Natural killer cell treated with Interleukin-12 subunit alpha and Interleukin-12 subunit beta and Interleukin-15 and Interleukin-18, amount 100 ng/mL, for 72 hours (primary cell): Measurements from ENCODE around the gene KAT2A. TPM values are rescaled to one million over a fixed set of nuclear protein-coding genes. Genes with fewer than 3 reads are reported as not detected.

Source experiments
- ATAC-seq, 2 donors: fragments of 150-1000 bp; cut with Tn5 transposase in 1 of 2; sonication (Bioruptor Pico), chemical (Tn5 transposase) in 1 of 2; 2 replicates each; pipeline ENCODE4 v1.10.0; 2021
- DNase-seq: peaks from one replicate; pipeline ENCODE4 v3.0.0; 2022; ENCODE audit warnings: low spot score
- H3K27ac Mint-ChIP-seq, 2 donors: 1 replicate in 1 of 2; 2 replicates in 1 of 2; pipeline ENCODE4 v1.8.0; 2022; ENCODE audit warnings: mixed read lengths in 2 of 2, mild to moderate bottlenecking in 1 of 2, moderate library complexity in 1 of 2
- H3K27me3 Mint-ChIP-seq, 2 donors: 1 replicate in 1 of 2; 2 replicates in 1 of 2; pipeline ENCODE4 v1.8.0; 2022; ENCODE audit warnings: mixed read lengths in 2 of 2
- H3K36me3 Mint-ChIP-seq: one replicate; pipeline ENCODE4 v1.8.0; 2022; ENCODE audit warnings: mixed read lengths
- H3K4me1 Mint-ChIP-seq, 2 donors: 1 replicate in 1 of 2; 2 replicates in 1 of 2; pipeline ENCODE4 v1.8.0; 2022; ENCODE audit warnings: low read depth in 2 of 2, mixed read lengths in 2 of 2, mild to moderate bottlenecking in 1 of 2
- H3K4me3 Mint-ChIP-seq: one replicate; pipeline ENCODE4 v1.8.0; 2022; ENCODE audit warnings: mixed read lengths
- H3K9me3 Mint-ChIP-seq: 2 replicates; pipeline ENCODE4 v1.8.0; 2022; ENCODE audit warnings: mixed read lengths
- total RNA-seq, 2 donors: library from RNA; stranded (reverse); gene quantifications; one replicate each; pipeline ENCODE4 v1.2.3, GENCODE V29; 2022

KAT2A gene
- total RNA-seq, 2 donors from 2014 or later: 16.5 to 56.5 TPM

DNA sequence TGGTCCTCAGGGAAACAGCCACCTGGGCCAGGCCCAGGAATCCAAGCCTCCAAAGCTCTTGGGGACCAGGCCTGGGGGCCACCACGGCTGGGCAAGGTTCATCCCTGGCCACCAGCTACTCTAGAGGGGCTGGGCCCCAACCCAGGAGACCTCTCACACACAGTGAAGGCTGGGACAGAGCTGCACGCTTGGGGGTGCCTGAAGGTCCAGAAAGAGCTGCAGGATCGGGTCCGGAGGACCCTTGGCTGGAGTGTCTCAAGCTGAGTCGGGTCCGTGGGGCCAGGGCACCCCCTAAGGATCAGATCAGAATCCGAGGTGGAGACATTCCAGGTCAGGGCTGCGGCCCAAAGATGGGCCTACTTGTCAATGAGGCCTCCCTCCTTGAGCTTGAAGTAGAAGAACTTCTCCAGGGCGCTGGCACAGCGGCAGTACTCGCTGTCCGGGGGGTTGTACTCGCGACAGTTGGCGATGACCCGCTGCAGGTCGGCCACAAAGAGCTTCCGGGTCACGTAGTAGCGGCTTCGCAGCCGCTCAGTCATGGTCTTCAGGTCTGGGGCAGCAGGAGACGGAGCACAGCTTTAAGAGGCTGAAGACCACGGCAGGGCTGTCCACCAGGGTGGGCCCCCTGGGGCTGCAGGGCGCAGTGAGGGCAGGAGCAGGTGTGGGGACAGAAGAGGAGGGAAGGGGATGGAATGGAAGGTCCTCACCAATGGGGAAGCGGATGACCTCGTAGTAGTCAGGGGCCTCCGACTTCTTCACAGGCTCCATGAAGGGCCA lies 7.7 kb downstream of the KAT2A start:
- Mint-ChIP-seq H3K27me3 (no peaks in the 10 kb centered on the region), H3K4me1 (peaks cover 23 to 32% of the 10 kb centered on the region in 2 donors), H3K36me3 (no peaks in the 10 kb centered on the region), H3K4me3 (no peak overlapping the region), H3K27ac (peak overlapping the region; percentile 94 to 96), H3K9me3 (no peaks in the 10 kb centered on the region)
- DNase-seq (no peak), ATAC-seq (no peak)

GRCh38 chr17:42112552-42113176 lies 8.5 kb downstream of the KAT2A start, which contains the start of gene DHX58:
DHX58 (minus strand) TSS chr17:42112714; CDS start chr17:42111892, 822 bp downstream.
- DNase-seq (peak; percentile 89), ATAC-seq (peak; percentile 86 to 87)
- H3K4me3 Mint-ChIP-seq: peak within 1 kb of the TSS; percentile 82
- H3K27me3 Mint-ChIP-seq: no peaks in the 10 kb centered on the region
- no peaks in the 10 kb centered on the region for H3K36me3 Mint-ChIP-seq
- H3K9me3 Mint-ChIP-seq: no peaks in the 10 kb centered on the region
- H3K4me1 Mint-ChIP-seq: peaks cover 31% of the 10 kb centered on the region in 2 donors
- H3K27ac Mint-ChIP-seq: peak within 1 kb of the TSS; percentile 94 to 96

GRCh38 chr17:42111871-42112551 lies 9.2 kb downstream of the KAT2A start:
- H3K36me3 Mint-ChIP-seq: no peaks in the 10 kb centered on the region
- H3K4me1 Mint-ChIP-seq: peaks cover 29 to 32% of the 10 kb centered on the region in 2 donors

GRCh38 chr17:42111265-42111636 lies 9.9 kb downstream of the KAT2A start:
- no peak overlapping the region for H3K4me3 Mint-ChIP-seq
- H3K4me1 Mint-ChIP-seq: peaks cover 22 to 27% of the 10 kb centered on the region in 2 donors
- H3K9me3 Mint-ChIP-seq: no peaks in the 10 kb centered on the region
- H3K36me3 Mint-ChIP-seq: no peaks in the 10 kb centered on the region
- ATAC-seq: no peak
- no peak for DNase-seq
- peak overlapping the region in 1 of 2 donors; percentile 96 for H3K27ac Mint-ChIP-seq
- no peaks in the 10 kb centered on the region for H3K27me3 Mint-ChIP-seq

More at GRCh38 chr17:42111871-42112551, 9.2 kb downstream of the KAT2A start:
- H3K27ac Mint-ChIP-seq: peak overlapping the region; percentile 94 to 96
- H3K27me3 Mint-ChIP-seq: no peaks in the 10 kb centered on the region
- DNase-seq: no peak
- H3K9me3 Mint-ChIP-seq: no peaks in the 10 kb centered on the region
- H3K4me3 Mint-ChIP-seq: peak overlapping the region; percentile 82
- ATAC-seq: peak; percentile 1 to 48

DNA sequence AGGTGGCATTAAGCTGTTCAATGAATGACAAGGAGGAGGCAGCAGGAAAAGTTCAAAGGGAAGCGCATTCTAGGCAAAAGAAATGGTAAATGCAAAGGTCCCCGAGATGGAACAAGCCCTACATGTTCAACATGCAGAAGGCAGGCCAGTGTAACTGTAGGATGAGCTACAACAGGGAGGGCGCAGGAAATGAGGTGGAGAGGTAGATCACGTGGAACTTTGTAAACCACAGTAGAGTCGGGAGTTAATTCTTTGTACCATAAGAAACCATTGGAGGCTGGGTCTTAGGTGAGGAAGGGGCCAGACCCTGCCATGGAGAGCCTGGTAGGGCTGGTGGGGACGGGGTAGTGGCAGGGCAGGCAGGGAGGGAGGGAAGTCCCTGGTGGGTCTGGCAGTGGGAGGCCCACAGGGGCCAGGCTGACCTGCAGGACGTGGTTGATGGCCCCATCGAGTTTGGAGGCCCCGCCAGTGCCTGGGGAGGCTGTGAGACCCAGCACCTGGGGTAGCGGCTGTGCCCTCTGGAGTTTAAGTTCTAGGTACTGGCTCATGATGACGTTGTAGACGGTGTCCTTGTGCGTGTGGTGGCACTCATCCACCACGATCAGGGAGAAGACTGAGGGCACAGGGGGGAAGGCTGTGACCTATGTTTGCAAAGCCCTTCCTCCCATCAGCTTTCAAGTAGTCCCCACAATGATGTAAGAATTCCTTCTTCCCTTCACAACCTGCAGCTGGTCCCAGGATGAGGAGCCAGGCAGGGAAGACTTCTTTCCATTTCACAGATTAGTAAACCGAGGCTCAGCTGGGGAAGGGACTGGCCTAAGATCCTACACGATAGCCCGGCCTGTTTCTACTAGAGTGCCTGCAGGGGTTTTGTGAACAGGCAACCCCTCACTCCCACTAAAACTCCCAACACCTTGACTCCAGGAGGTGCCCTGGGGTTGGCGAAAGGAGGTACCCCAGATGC lies 10.6 kb downstream of the KAT2A start:
- no peak for ATAC-seq
- no peak for DNase-seq
- Mint-ChIP-seq H3K9me3 (no peaks in the 10 kb centered on the region), H3K27me3 (no peaks in the 10 kb centered on the region), H3K27ac (peak overlapping the region; percentile 11 to 96), H3K4me3 (peak overlapping the region; percentile 58), H3K4me1 (peaks cover 16 to 26% of the 10 kb centered on the region in 2 donors), H3K36me3 (no peaks in the 10 kb centered on the region)

GRCh38 chr17:42109086-42109485 lies 12.1 kb downstream of the KAT2A start:
- Mint-ChIP-seq H3K36me3 (no peaks in the 10 kb centered on the region), H3K27ac (no peak overlapping the region), H3K4me1 (peaks cover 15 to 25% of the 10 kb centered on the region in 2 donors), H3K27me3 (no peaks in the 10 kb centered on the region), H3K9me3 (no peaks in the 10 kb centered on the region), H3K4me3 (no peak overlapping the region)
- no peak for DNase-seq
- no peak for ATAC-seq

GRCh38 chr17:42107597-42108576 lies 13.3 kb downstream of the KAT2A start:
- ATAC-seq (peak; percentile 95 to 96), DNase-seq (peak; percentile 91)
- Mint-ChIP-seq H3K4me3 (peak overlapping the region; percentile 36), H3K36me3 (no peaks in the 10 kb centered on the region), H3K27me3 (no peaks in the 10 kb centered on the region), H3K4me1 (peaks cover 14 to 25% of the 10 kb centered on the region in 2 donors), H3K27ac (no peak overlapping the region), H3K9me3 (no peaks in the 10 kb centered on the region)

- H3K4me1 Mint-ChIP-seq: peaks cover 9 to 18% of the 10 kb centered on the region in 2 donors
- H3K4me3 Mint-ChIP-seq: no peak overlapping the region
- no peaks in the 10 kb centered on the region for H3K36me3 Mint-ChIP-seq
- DNase-seq: no peak
- H3K27me3 Mint-ChIP-seq: no peaks in the 10 kb centered on the region
- ATAC-seq: no peak
- H3K27ac Mint-ChIP-seq: no peak overlapping the region
- no peaks in the 10 kb centered on the region for H3K9me3 Mint-ChIP-seq
Measured at GRCh38 chr17:42107124-42107523, 14.0 kb downstream of the KAT2A start.

- Mint-ChIP-seq H3K4me1 (peaks cover 5 to 19% of the 10 kb centered on the region in 2 donors), H3K27me3 (no peaks in the 10 kb centered on the region), H3K36me3 (no peaks in the 10 kb centered on the region), H3K9me3 (no peaks in the 10 kb centered on the region), H3K27ac (no peak overlapping the region), H3K4me3 (peak overlapping the region; percentile 2)
- no peak for ATAC-seq
- DNase-seq: no peak
Measured at GRCh38 chr17:42106009-42106408, 15.2 kb downstream of the KAT2A start.

GRCh38 chr17:42104264-42104663 lies 16.9 kb downstream of the KAT2A start:
- Mint-ChIP-seq H3K4me3 (no peak overlapping the region), H3K27me3 (peaks cover 0 to 3% of the 10 kb centered on the region in 2 donors), H3K36me3 (no peaks in the 10 kb centered on the region), H3K9me3 (no peaks in the 10 kb centered on the region), H3K4me1 (peaks cover 0 to 15% of the 10 kb centered on the region in 2 donors), H3K27ac (no peak overlapping the region)
- DNase-seq (no peak), ATAC-seq (no peak)

DNA sequence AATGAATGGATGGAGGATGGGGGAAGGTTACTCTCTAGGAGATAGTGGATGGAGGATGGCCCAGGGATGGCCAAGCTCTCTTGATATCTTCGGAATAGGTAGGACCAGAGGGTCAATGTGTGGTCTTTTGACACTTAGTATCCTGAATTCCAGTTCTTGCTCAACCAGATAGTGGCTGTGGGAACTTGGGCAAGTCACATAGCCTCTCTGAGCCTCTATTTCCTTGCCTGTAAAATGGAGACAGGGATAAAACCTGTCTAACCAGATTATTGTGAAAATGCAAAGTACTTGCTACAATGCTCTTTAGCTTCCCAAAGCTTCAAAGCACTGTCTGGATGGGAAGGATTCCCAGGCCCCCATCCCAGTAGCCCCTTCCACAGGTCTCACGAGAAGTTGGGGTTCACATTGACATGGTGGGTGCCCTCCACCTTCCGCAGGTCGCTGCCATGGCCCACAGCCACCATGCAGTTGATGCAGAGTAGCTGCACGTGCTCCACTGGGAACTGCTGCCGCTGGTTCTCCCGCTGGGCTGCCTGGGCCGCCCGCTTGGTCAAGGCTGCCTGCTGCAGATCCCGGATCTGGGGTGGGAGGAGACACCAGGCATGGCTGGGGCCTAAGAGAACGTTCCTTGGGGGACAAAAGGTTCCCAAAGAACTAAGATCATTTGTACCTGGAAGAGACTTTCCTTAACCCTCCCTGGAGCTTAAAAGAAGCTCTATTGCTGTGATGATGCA lies 17.8 kb downstream of the KAT2A start:
- Mint-ChIP-seq H3K4me1 (peaks cover 0 to 15% of the 10 kb centered on the region in 2 donors), H3K27ac (no peak overlapping the region), H3K9me3 (no peaks in the 10 kb centered on the region), H3K36me3 (no peaks in the 10 kb centered on the region), H3K4me3 (no peak overlapping the region), H3K27me3 (peaks cover 0 to 3% of the 10 kb centered on the region in 2 donors)
- DNase-seq (no peak), ATAC-seq (no peak)
